HG03575 (cell line): ENCODE measurements around the gene NUAK1.

Experiments used
- ATAC-seq: cut with Tn5 transposase; IDR thresholded peaks from one replicate; pipeline ENCODE4 v1.9.1; 2021; ENCODE audit not compliant: unreplicated experiment, insufficient number of reproducible peaks, low FRiP score; ENCODE audit errors: extremely low read depth

NUAK1 gene

DNA sequence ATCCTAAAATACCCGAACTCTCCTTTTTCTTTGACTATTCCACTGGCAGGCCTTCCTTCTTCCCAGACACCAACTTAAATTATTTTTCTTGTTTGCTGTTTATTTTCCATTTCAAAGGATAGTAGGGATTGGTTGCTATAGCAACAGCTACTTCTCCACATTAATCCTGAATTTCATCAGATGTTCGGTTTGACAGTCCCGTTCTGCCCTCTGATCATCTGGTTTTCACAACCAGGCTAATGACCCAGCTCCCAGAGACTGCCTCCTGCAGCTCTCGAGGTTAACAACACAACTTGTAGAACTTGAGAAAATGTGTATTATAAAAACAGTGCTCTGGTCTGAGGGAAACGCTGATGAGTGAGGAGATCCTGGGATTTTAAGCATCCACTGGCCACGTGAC, 45.5 kb downstream of the NUAK1 start:
- ATAC-seq: no peak

DNA sequence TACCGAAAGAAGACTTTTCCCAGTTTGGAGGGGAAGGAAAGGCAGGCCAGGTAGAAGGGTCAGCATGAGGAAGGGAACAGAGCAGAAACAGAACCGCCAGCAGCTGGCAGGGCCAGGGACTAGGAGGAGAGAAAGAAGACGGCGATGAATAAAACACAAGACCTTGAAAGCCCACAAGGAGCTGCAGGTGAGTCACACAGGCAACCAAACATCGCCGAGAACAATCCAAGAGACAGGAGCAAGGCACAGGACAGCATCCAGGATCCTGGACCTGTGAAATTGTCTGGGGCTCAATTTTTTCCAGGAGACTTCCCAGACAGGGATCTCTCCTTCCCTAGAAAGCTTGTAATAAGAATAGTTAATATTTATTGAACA, 47.3 kb downstream of the NUAK1 start:
- ATAC-seq: no peak

DNA sequence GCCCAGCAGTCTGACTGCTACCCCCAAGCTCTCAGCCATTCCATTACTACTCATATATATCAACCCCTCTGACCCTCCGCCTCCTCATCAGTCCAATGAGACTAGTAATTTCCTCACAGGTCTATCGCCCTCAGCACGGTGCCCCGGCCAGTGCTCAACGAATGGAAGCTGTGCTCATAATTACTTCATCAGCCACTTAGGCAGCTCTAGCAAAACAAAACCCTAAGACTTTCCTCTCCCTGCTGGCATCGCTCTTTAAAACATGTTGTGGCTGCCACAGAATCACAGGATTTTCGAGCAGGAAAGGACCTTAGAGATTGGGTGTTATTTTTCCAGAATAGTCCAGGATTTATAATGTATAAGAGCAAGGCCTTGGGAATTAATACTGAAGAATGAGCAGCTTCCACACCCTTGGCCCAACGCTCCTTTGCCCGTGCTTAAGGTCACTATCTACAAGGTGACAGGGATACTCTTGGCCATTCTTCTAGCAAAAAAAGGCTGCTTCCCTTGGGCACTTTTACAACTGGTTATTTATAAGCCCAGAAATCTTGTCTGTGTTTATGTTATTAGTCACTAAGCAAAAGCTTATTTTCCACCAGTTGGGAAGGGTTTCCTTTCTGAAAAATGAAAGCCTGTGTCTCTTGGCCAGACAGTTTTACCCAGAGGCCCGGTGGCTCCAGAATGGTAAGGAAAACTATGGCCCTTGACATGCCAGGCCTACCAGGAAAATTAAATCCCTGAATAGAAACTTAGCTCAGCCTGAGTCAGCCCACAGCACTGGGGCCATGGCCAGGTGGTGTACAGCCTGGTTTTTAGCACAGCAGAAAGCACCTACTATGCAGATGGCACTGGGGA, 47.9 kb downstream of the NUAK1 start:
- ATAC-seq: no peak

DNA sequence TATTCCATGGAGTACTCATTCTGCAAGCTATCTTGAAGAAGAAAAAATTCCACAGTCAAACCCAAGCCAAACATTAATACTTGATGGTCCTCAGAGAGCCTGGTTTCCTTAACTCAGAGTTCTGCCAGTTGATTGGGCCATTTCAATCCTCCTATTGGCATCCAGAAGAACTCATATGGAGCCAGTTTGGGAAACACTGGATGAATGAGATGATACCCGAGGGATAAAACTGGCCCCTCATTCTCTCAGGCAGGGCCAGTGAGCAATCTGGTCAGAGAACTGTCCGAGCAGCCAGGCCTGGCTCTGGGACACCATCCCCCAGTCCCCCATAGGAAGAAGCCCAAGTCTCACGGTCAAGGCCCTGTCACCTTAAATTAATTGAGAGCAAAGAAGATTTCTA, 48.8 kb downstream of the NUAK1 start:
- no peak for ATAC-seq

DNA sequence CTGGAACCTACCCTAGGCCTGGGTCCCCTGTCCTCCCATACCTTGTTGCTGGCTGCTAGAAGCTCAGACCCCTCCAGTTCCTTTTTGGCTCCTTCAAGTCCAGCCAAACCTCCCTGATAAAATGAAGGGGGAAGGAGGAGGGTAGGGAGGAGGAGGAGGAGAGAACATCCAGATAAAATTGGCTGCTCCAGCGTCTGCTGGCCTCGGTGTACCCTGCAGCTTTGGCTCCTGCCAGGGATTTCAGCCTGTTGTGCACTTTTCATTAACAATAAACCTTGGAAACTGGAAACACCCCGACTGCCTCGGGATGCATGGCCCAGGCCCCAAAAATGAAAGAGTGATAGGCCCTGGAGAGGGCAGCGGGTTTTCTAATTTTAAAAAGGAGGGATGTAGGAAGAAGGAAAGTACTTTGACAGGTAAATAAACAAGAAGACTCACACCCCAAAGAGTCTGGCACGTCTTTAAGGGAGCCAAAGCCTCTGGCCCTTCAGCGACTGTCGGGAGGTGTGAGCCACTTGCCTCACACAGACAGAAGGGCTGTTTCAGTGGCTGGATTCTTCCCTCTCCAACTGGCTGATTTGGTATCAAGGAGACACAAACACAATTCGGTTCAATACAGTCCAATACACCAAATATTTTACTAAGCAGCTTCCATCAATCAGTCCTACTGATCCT, 49.8 kb downstream of the NUAK1 start:
- no peak for ATAC-seq

DNA sequence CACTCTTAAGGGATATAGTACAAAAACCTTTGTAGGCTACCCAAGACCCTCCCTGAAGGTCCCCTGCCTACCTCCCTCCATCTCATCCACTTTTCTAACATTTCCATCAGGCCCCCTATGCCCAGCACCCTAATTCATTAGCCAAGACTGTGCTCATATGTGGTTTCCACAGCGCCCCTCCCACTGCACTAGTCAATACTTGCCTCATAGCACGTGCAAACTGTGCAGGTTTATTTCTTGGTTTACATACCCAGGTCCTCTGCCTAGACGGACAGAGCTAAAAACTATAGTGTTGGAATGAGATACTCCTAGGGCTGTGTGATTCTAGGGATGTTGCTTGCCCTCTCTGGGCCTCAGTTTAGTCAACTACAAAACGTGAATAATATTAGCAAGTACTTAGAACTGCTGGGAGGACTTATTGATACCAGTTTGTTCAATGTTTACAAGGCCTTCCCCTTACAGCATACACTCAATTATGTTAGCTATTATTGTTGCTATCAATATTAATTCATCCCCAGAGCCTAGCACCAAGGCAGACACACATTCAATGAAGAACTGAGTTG, 50.4 kb downstream of the NUAK1 start:
- ATAC-seq: no peak

DNA sequence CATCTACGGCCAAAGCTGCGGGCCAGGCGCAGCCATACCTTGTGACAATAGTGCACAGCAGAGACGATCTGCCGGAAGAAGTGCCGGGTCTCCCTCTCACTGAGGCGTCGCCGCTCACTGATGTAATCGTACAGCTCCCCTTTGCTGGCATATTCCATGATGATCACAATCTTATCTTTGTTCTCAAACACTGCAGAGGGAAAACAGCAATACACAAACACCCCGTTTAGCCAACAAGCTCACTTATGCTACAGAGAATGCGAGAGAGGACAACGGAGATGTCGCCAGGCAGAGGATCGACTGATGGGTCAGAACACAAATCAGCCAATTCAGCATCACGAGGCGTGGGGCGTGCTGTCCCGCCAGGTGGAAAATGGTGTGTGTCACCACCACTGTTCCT, 52.1 kb downstream of the NUAK1 start:
- ATAC-seq: no peak

DNA sequence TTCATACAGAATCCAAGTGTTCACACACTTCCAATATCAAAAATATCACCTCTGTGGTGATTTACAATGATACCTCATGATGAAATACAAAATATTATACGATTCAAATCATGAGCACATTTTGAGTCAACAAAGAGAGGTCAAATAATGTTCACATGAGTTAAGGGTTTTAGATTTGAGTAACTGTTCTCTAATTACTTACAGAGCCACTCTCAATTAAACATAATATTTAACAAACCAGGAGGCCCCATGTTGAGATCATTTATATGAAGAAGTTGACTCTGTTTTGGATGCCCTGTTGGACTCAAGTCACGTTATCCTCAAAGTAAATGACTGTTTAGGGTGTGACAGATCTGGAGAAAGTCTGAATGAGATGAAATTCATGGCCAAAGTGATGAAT, 53.5 kb downstream of the NUAK1 start:
- ATAC-seq: no peak

DNA sequence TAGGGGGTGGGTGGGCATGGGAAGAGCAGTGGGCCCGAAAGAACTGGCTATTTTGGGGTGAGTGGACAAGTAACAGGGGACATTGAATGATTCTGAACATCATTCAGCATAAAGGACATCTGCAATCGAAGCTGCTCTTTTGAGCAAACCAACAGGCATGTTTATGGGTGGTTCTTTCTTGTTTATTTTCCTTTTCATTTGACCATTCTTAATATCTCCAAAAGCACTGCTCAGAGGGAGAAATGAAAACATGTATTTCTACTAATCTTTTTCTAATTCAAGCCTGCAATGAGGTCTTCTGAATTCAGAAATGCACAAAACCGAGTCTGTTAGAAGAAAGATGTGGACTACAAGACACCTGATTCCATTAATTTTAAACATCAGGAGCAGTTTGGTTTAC, 54.0 kb downstream of the NUAK1 start:
- no peak for ATAC-seq

DNA sequence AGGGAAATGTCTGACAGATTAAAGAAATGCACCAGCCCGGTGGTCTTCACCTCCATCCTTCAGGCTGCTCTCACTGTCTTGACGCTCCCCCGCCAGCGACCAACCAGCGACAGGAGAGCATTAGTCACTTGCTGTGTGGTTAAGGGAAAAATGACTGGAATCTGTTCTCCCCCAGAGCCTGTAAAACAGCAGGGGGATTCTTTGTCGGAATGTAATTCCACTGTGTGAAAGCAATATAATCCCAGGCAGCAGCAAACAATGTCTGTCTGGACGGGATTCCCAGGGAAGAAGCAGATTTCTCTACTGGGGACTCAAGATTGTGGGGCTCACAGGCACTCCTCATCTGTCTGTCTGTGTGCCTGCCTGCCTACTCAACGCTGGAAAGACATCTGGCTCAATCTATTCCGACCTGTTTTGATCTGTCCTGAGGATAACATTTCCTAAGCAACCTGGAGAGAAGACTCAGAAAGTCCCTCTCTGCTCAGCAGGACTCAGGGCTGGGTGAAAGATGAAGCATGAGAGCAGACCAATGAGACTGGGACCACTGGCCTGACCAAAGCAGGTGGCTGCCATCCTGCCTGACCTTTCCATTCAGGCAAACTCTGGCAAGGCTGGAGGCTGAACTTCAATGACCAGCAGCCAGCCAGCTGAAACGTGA, 54.6 kb downstream of the NUAK1 start:
- no peak for ATAC-seq

DNA sequence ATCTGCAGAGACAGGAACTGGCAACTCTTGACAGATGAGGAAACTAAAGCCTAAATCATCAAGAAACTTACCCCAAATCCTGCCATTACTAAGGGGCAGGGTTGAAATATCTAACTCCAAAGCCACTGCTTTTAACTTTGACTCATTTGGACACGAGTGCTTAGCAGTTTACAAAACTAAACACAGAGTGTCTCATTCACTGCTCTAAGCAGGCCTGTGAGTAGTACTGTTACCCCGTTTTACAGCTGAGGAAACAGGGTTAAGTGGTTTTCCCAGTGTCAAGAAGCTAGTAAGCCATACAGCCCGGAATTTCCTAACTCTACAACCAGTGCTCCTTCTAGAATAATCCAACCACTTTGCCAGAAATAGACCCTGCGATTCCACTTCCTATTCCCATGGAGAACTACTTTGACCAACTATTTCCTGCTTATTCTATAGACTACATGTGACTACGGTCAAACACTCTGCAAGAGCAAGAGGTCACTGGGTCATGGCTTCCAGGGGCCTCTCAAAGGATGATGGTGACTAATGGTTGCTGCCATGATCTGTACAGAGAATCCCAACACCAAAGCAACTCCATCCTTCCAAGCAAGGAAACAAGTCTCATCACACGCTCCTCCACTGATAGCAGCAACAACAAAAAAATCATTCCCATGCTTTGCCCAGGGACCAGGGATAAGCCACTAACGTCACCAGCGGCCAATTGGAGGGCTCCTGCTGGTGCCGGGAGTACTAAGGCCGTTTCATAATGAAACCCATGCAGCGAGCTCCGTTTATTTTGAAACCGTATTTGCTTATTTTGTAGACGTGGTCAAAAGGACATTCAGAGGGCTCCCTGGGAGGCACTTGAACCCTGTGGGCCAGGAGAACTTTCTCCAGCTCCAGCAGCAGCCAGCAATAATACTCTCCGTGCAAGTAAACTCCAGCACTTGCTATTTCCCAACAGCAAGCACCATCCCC, 56.3 kb downstream of the NUAK1 start:
- no peak for ATAC-seq

DNA sequence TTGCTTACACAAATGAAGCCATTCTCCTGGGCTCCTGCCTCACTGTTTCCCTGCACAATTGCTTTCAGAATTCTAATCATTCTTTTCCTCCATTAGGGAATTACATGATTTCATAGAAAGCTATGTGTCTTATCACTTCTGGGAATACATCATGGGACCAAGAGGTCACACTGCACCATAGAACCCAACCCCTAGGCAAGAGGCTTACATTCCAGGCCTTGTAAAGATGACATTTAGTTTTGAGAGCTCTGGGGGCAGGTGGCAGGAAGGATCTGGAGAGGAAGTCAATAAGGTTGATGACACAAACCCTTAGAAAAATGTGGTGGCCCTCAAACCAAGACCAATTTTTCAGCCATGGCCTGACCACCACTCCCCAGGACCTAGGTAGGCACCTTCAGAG, 57.1 kb downstream of the NUAK1 start:
- no peak for ATAC-seq

DNA sequence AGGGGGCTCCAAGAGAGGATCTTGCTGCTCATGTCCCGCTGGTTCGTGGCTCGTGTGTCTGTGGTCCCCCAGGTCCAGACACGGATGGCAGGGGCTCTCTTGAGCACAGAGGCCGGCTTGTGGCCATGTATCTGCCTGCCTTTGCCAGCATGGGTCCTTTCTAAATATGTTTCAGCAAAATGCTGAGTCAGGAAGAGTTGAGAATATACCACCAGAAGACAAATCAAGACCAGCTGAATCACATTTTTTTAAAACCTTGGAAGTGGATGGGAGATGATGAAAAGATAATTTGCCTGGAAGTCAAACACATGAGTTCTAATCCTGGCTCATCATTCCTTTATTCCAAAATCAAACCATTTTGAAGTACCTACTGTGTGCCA, 58.0 kb downstream of the NUAK1 start:
- ATAC-seq: no peak

DNA sequence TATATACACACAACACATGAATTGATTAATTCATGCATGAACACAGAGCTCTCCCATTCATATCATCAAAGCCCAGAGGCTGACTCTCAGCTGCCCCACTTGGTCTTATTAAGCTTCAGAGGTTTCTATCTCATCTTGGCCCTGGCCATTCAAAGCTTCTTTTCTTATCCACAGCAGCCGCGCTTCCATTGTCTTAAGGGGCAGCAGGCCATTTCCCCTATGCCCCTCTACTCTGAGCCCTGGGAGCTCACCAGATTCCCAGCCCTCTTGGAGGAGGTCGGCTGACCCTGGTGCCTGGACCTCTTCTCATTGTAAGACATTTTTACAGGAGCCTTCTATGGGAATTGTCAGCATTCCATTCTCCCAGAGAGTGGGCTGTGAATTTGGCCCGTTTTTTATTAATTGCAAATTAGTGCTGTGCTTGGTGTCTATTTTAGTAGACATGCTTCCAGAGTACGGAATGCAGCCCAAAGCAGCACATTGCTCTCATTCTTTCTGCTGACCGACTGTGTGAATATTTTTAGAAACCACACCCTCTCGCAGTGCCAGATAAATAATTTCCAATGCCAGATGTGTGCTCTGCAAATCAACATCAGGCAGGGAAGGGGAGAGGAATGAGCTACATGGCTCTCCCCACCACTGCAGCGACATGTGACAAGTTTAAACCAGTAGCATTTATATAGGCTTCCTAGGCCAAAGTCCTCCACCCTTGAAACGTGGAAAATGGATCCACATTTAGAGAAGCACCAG, 58.5 kb downstream of the NUAK1 start:
- ATAC-seq: no peak

DNA sequence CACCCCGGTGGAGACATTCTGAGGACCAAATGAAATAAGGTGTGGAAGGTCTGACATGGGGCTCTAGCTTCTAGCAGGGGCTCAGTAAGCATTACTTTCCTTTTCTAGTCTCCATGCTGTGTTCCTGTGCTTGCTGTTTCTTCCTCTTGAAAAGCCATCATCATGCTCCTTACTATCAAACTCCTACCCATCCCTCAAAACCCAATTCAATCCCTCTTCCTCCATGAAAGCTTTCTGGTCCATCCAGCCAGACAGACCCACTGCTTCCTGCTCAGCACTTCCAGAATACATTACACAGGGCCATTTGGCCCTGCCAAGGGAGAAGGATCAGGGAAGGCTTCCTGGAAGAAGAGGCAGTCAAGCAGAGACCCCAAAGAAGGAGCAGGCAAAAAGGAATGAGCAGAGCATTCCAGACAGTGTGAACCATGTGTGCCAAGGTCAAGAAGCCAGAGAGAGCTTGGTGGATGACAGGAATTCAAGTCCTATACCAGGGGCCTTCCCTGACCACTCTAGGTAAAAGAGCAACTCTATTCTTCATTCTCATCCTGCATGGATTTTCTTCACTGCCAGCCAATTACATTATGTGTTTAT, 59.5 kb downstream of the NUAK1 start:
- no peak for ATAC-seq

DNA sequence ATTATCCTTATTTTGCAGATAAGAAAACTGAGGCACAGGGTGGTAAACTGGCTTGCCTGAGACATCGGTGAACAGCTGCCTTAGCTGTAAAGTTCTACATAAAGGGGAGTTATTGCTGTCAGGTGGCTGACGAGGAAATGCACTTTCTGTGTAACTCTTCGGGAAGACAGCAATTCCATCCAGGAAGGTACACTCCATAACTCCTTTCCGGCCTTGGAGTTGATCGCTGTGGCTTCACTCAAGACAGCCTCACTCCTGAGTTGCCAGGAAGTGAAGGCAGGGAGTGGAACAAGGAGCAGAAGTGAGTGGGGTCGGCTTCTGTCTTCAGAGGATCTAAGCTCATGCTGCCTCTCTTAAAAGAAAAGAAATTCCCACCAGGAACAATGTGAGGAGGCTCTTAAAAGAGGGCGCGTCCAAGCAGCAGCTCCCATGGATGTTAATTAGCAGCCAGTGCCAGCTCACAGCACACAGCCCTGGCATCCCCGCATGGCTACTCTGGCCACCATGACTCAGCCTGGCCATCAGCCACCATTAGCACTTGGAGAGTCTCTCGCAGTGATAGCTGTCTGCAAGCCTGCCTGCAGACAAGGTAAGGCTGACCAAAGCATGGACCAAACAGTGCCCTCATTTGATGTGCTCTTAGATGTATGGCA, 60.3 kb downstream of the NUAK1 start:
- ATAC-seq: no peak

DNA sequence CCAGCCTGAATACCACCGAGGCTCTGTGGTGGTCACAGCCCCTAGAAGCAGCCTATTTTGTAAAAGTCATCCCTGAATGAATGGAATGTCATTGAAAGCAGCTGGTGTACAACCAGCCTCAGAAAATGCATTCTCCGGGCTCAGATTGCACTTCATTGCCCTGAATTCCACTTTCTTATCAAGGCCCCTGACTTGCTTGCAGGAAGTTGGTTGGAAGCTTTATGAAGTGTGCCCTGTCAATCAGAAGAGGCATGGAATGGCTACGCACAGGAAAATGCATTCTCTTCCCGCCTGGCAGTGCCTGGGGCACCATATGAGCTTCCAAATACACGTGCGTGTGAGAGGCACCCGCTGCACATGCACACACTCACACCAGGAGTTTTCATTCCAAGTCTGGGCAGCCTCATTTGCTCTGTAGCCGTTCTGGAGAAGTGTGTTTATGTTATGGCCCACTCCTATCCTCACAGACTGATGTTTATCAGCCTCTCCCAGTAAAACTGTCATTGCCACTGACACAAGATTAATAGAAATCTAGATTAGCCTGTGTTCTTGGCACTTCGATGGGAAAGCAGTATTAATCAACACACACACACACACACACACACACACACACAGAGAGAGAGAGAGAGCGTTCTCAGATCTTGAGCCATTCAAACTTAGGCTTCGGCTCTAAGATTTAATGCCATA, 63.9 kb downstream of the NUAK1 start:
- ATAC-seq: no peak
